Brain pericyte (primary cell): ENCODE data around the gene MCM9.
"Not testable (repeated sequence)": the region's sequence is repeated elsewhere in the genome, so short reads cannot be mapped to it uniquely, and the experiment has no call there.

Experiments used
- DNase-seq: peaks from one replicate; pipeline ENCODE4 v3.0.0-alpha.2; 2012; ENCODE audit warnings: low read depth, low spot score

MCM9 gene

DNA sequence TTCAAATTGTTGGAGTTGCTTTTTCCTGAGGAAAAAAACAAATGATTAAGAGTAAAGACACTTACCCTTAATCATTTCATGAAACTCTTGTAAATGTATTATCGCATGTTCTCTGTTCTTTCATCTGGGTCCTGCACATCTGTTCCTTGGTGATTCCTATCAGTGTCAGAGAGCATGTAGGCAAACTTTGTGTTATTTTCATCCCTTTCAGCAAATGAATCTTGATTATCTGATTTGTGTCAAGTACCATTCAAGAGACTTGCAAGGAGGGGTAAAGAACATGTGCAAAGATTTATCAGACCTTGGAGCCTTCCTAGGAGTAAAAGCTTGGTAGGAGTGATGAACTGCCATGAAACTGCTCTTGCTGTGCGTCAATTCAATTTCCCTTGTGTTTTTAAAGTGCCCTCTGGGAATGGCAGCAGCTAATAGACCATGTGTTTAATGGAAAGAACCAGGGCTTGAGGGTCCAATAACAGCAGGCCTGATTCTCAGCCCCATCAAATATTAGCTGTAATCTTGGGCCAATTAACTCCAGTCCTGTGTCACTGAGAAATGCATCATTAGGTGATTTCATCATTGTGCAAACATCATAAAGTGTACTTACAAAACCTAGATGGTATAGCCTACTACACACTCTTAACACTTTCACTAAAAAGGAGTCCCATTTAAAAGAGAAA lies 164.7 kb downstream of the MCM9 start:
- DNase-seq = no peak

DNA sequence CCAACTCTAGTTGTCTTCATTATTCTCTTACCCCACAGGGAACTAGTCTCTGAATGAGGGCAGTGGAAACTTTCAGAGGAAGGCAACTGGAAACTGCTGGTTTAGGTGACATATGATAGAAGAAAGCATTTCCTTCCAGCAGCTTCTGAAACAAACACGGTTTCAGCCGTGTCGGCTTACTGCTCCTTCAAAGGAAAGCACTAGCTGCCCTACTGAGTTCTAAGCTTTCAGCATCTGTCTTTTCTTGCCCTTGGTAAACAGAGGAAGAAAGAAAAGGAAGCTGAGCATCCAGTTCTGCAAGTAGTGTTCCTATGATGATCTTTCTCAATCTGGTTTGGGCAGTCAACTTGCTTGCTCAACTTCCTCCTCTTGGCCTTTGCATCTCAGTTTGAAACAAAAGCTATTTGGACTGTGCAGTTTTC lies 166.0 kb downstream of the MCM9 start:
- DNase-seq = no peak

DNA sequence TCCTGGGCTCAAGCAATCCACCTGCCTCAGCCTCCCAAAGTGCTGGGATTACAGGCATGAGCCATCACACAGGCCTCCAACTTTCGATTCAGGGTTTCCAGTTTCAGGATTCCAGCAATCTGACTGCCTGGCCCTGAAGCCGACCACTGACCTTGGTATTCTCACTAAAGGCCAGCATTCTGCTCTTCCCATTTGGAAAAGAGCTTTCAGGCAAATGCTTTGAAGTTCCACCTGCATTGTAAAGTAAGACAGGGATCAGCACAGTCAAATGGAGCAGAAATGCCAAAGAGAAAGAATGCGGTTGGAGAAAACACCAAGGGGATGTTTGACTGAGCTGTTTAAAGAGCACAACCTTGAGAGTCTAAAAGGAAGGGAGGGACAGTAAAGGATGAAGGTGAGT lies 166.5 kb downstream of the MCM9 start:
- DNase-seq = no peak

DNA sequence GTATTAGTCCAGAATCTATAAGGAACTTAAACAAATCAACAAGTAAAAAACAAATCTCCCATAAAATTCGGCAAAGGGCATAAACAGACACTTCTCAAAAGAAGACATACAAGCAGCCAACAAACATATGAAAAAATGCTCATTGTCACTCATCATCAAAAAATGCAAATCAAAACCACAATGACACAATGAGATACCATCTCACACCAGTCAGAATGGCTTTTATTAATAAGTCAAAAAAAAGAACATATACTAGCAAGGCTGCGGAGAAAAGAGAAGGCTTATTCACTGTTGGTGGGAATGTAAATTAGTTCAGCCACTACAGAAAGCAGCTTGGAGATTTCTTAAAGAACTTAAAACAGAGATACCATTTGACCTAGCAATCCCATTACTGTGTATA lies 169.6 kb downstream of the MCM9 start:
- not testable (repeated sequence) for DNase-seq

DNA sequence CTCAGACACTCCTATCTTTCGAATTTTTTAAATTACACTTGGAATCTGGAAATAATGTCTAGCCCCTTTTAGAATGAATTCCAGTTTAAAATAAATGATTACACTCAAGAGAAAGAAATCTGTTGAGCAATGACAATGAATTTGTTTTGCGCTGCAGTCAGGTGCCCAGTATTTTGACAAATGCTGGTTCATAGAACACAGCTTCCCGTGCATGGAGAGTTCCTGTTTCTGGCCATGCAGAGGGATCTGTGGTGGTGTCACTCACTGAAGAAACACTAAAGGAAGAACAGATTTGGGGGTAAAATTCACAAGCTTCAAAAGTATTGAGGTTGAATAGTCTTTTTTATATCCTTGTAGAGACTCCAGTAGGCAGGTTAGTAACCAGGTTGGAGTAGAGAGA lies 170.2 kb downstream of the MCM9 start:
- DNase-seq = no peak
